Mesothelial cell of epicardium (in vitro differentiated cells): ENCODE data around the gene HDAC1. TPM values are rescaled to one million over a fixed set of nuclear protein-coding genes. Genes with fewer than 3 reads are reported as not detected.

Experiments used
- DNase-seq, 2 experiments: peaks; one replicate each; pipeline ENCODE4 v3.0.0; 2021; ENCODE audit warnings: low spot score in 2 of 2; ENCODE audit not compliant: unreplicated experiment in 2 of 2
- H3K27ac Mint-ChIP-seq: 2 replicates; pipeline ENCODE4 v1.8.0; 2021; ENCODE audit warnings: mixed read lengths
- H3K27me3 Mint-ChIP-seq: 2 replicates; pipeline ENCODE4 v1.8.0; 2021; ENCODE audit warnings: low read depth, mixed read lengths
- H3K36me3 Mint-ChIP-seq: 2 replicates; pipeline ENCODE4 v1.8.0; 2021; ENCODE audit warnings: mixed read lengths
- H3K4me1 Mint-ChIP-seq: 2 replicates; pipeline ENCODE4 v1.8.0; 2021; ENCODE audit warnings: mixed read lengths
- H3K4me3 Mint-ChIP-seq: 2 replicates; pipeline ENCODE4 v1.8.0; 2021; ENCODE audit warnings: mild to moderate bottlenecking, moderate library complexity, mixed read lengths
- H3K9me3 Mint-ChIP-seq: 2 replicates; pipeline ENCODE4 v1.8.0; 2021; ENCODE audit warnings: mixed read lengths
- total RNA-seq: library from RNA; stranded (reverse); gene quantifications from 3 replicates; pipeline ENCODE4 v1.2.1, GENCODE V29; 2021
- TF ChIP-seq, protein P1 (sequence below): fragments of 200-600 bp; sonication (generic); IDR thresholded peaks from one replicate; pipeline ENCODE4 v1.5.0; 2021; ENCODE audit warnings: antibody characterized with exemption; ENCODE audit not compliant: unreplicated experiment

Gene HDAC1
- total RNA-seq, 1 donor from 2014 or later = 131 TPM

- TF ChIP-seq, protein P1, sequence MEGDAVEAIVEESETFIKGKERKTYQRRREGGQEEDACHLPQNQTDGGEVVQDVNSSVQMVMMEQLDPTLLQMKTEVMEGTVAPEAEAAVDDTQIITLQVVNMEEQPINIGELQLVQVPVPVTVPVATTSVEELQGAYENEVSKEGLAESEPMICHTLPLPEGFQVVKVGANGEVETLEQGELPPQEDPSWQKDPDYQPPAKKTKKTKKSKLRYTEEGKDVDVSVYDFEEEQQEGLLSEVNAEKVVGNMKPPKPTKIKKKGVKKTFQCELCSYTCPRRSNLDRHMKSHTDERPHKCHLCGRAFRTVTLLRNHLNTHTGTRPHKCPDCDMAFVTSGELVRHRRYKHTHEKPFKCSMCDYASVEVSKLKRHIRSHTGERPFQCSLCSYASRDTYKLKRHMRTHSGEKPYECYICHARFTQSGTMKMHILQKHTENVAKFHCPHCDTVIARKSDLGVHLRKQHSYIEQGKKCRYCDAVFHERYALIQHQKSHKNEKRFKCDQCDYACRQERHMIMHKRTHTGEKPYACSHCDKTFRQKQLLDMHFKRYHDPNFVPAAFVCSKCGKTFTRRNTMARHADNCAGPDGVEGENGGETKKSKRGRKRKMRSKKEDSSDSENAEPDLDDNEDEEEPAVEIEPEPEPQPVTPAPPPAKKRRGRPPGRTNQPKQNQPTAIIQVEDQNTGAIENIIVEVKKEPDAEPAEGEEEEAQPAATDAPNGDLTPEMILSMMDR = no peak
- peaks cover 10% of the 10 kb centered on the region for H3K36me3 Mint-ChIP-seq
- H3K4me3 Mint-ChIP-seq = no peak overlapping the region
- DNase-seq = no peak
- no peaks in the 10 kb centered on the region for H3K9me3 Mint-ChIP-seq
- no peak overlapping the region for H3K27ac Mint-ChIP-seq
- H3K27me3 Mint-ChIP-seq = no peaks in the 10 kb centered on the region
- H3K4me1 Mint-ChIP-seq = no peaks in the 10 kb centered on the region
Observed at GRCh38 chr1:32311709-32312393, 20.0 kb downstream of the HDAC1 start.

- no peak for DNase-seq
- Mint-ChIP-seq H3K36me3 (peaks cover 9% of the 10 kb centered on the region), H3K27me3 (no peaks in the 10 kb centered on the region), H3K4me1 (no peaks in the 10 kb centered on the region), H3K27ac (peak overlapping the region; percentile 7), H3K9me3 (no peaks in the 10 kb centered on the region), H3K4me3 (no peak overlapping the region)
- TF ChIP-seq, protein P1 = no peak
Observed at GRCh38 chr1:32316903-32317277, 25.0 kb downstream of the HDAC1 start.

DNA sequence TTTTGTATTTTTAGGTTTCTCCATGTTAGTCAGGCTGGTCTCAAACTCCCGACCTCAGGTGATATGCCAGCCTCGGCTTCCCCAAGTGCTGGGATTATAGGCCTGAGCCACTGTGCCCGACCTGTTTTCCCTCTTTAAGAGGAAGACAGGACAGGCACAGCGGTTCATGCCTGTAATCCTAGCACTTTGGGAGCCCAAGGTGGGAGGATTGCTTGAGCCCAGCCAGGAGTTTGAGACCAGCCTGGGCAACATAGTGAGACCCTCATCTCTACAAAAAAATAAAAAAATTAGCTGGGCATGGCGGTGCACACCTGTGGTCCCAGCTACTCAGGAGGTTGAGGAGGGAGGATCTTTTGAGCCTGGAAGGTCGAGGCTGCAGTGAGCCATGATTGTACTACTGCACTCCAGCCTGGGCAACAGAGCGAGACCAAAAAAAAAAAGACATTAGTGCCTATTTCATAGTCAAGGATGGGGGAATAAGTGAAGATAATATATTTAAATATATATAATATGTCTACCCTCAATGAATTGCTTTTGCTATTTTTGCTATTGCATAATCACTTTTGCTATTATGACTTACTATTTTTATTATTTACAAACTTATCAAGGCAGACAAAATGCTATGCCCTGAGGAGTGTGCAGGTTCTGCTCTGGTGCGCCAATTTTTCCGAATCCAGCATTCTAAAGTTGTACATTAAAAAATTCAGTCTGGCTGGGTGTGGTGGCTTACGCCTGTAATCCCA lies 26.4 kb downstream of the HDAC1 start:
- TF ChIP-seq, protein P1 = no peak
- no peak overlapping the region for H3K4me3 Mint-ChIP-seq
- H3K27ac Mint-ChIP-seq = no peak overlapping the region
- H3K4me1 Mint-ChIP-seq = no peaks in the 10 kb centered on the region
- DNase-seq = no peak
- H3K27me3 Mint-ChIP-seq = no peaks in the 10 kb centered on the region
- H3K9me3 Mint-ChIP-seq = no peaks in the 10 kb centered on the region
- H3K36me3 Mint-ChIP-seq = peaks cover 14% of the 10 kb centered on the region

DNA sequence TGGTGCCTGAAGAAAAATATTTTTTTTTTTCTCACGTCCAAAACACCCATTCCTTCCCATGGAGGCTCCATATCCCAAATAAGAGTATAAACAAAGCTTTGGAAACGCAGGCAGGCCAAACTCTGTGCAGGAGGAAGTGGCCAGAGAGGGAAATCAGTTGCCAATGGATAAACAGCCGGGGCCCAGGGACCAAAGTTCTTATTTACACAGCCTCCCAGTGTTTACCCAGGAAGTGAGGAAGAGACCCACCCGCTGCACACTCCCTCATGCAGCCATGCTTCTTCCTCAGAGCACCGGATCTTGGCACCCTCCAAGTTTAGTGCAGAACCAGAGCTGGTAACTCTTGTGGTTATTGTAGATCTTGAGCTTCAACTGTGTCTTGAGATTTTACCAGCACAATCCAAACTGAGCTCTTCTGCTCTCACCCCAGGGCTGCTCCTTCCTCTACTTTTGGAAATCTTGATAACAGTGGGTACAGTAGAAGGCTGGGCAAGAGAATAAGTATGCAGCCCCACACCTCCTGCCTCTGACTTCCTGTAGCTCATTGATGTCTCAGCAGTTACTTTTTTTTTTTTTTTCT lies 29.9 kb downstream of the HDAC1 start:
- Mint-ChIP-seq H3K4me3 (no peak overlapping the region), H3K4me1 (no peaks in the 10 kb centered on the region), H3K36me3 (peaks cover 20% of the 10 kb centered on the region), H3K27ac (no peak overlapping the region), H3K9me3 (no peaks in the 10 kb centered on the region), H3K27me3 (no peaks in the 10 kb centered on the region)
- TF ChIP-seq, protein P1 = no peak
- DNase-seq = no peak

GRCh38 chr1:32327204-32327603 lies 35.3 kb downstream of the HDAC1 start:
- Mint-ChIP-seq H3K27me3 (no peaks in the 10 kb centered on the region), H3K9me3 (no peaks in the 10 kb centered on the region), H3K4me1 (peaks cover 11% of the 10 kb centered on the region), H3K36me3 (peaks cover 28% of the 10 kb centered on the region), H3K27ac (no peak overlapping the region), H3K4me3 (no peak overlapping the region)
- TF ChIP-seq, protein P1 = no peak
- no peak for DNase-seq
